ENCODE results near the gene HDAC10.
A peak's percentile ranks its signal among the peaks of the same experiment; 100 is the strongest.

Gene HDAC10

DNA sequence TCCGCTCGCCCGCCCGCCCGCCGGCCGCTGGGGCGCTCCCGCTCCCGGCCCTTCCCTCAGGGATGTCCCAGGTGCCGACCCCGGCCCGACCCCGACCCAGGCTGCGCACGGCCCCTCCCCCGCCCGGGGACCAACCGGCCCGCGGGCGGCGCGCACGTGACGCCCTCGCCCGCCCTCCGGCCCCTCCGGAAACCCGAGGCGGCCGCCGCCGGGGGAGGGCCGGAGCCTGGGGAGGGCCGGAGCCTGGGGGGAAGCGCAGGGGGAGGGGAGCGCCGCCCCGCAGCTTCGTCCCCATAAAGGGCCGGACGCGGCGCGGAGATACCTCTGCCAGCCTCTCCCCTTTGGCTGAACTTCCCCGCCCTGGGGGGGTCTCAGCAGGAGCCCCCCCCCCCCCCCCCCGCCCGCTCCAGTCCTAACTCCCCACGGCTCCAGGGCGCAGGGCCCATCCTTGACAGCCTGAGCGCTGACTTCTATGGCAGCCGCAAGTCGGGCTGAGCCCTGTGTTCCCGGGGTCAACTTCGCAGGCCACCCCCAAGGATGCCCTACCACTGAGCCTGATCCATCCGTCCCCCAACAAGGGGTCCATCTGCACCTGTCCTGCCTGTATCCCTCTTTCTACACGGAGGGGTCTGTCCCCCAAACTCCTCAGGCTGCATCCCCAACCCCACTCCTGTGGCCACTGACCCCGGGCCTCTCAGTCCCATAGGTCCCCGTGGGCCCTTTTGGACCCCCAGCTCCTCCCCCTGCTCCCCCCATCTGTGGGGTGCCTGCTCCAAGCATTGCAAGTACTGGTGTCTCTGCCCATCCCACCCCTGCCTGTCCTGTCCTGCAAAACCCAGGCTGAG, 10.8 kb upstream of the HDAC10 start, which contains the start of gene MAPK12:
Gene MAPK12 (minus strand): TSS at position 69 of the 845 bp plus-strand sequence. CDS start 174 bp downstream, outside the sequence.
- POLR2A ChIA-PET, result interaction anchor here (0.5 kb wide), 1 partner anchor 236 kb away, joined by 3 read pairs; no protein-coding TSS in a partner anchor
- CTCF ChIA-PET, result interaction anchor here (1.1 to 7.9 kb wide), 6 partner anchors 9 to 80 kb away, joined by 3 to 64 read pairs (median 6); partner anchors contain the start of gene HDAC10
- TF ChIP-seq, protein P1, sequence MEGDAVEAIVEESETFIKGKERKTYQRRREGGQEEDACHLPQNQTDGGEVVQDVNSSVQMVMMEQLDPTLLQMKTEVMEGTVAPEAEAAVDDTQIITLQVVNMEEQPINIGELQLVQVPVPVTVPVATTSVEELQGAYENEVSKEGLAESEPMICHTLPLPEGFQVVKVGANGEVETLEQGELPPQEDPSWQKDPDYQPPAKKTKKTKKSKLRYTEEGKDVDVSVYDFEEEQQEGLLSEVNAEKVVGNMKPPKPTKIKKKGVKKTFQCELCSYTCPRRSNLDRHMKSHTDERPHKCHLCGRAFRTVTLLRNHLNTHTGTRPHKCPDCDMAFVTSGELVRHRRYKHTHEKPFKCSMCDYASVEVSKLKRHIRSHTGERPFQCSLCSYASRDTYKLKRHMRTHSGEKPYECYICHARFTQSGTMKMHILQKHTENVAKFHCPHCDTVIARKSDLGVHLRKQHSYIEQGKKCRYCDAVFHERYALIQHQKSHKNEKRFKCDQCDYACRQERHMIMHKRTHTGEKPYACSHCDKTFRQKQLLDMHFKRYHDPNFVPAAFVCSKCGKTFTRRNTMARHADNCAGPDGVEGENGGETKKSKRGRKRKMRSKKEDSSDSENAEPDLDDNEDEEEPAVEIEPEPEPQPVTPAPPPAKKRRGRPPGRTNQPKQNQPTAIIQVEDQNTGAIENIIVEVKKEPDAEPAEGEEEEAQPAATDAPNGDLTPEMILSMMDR (IDR thresholded peaks at IDR 0.05; ENCODE audit: control extremely low read depth, extremely low read depth, low read depth, missing control alignments), result no peak
- peak; percentile 83 for DNase-seq (ENCODE audit: extremely low spot score)

DNA sequence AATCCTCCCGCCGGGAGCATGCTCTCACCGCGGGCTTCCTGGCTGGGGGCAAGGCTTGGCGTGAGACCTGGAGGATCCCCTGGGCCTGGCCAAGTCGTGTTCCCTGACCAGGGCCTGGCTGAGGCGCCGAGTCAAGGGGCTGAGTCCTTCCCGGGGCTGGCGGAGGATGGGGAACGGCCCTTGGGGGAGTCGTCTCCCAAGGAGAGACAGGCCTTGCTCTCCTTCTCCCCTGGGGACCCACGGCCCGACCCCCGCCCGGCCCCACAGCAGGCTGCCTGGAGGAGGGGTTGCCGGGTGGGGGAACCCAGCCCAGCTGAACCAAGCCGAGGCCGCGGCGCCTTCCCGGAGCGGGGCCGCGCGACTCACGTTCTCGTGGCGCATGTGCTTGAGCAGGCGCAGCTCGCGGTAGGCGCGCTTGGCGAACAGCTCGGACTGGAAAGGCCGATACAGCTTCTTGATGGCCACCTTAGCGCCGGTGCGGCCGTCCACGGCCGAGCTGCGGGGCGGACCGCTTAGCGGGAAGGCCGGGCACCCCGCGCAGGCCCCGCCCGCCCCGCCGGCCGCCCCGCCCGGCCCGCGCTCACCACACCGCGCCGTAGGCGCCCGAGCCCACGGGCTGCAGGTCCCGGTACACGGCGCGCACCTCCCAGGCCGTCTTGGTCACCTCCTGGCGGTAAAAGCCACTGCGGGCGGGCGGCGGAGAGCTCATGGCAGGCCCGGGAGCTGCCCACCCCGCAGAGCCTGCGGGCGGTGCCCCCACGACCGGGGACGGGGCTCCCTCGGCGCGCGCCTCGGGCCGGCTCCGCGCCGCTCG, 9.9 kb upstream of the HDAC10 start:
- POLR2A ChIA-PET, result interaction anchor here (0.5 kb wide), 1 partner anchor 237 kb away, joined by 3 read pairs; no protein-coding TSS in a partner anchor
- TF ChIP-seq, protein P1 (IDR thresholded peaks at IDR 0.05; ENCODE audit: control extremely low read depth, extremely low read depth, low read depth, missing control alignments), result no peak
- CTCF ChIA-PET, result interaction anchor here (1.1 to 7.9 kb wide), 6 partner anchors 8 to 81 kb away, joined by 3 to 64 read pairs (median 4); partner anchors contain the start of gene HDAC10
- DNase-seq (ENCODE audit: extremely low spot score), result peak; percentile 73

DNA sequence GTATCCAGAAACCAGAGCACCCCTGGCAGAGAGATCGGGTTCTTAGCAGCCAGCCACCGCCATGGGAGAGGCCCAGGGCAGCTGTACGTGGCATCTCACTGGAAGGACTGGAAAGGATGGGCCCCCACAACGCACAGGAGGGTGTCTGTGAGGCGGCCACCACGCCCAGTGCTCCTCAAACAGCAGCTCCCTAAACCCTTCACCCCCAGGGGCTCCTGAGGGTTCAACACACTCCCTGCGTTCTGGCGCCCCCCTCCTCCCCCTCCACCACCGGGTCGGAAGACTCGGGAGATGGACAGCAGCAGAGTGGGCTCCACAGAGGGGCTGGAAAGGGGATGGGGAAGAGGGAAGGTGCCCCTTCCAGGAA, 9.4 kb upstream of the HDAC10 start:
- ChIA-PET CTCF (interaction anchor here (1.1 to 7.9 kb wide), 5 partner anchors 7 to 82 kb away, joined by 3 to 64 read pairs (median 3); partner anchors contain the start of gene HDAC10), POLR2A (no interaction called here)
- TF ChIP-seq, protein P1 (IDR thresholded peaks at IDR 0.05; ENCODE audit: control extremely low read depth, extremely low read depth, low read depth, missing control alignments), result no peak
- DNase-seq (ENCODE audit: extremely low spot score), result no peak

DNA sequence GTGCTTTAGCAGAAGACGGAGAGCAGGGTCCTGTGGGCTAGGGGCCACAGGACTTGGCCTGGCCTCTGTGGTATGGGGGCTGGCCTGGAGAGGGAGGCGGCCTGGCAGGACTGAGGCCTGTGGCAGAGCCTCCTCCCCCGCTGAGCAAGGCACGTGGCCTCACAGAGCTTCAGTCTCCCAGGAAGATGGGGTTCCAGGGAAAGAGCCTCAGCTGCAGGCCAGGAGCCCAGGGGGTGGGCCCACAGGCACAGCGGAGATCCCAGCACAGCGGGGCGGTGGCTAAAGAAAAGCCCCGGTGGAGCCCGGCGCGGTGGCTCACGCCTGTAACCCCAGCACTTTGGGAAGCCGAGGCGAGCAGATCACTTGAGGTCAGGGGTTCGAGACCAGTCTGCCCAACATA, 8.2 kb upstream of the HDAC10 start:
- CTCF ChIA-PET, result interaction anchor here (0.7 to 1.5 kb wide), 4 partner anchors 17 to 238 kb away, joined by 3 to 4 read pairs (median 3); no protein-coding TSS in a partner anchor
- DNase-seq (ENCODE audit: extremely low spot score), result no peak
- POLR2A ChIA-PET, result no interaction called here
- TF ChIP-seq, protein P1 (IDR thresholded peaks at IDR 0.05; ENCODE audit: control extremely low read depth, extremely low read depth, low read depth, missing control alignments), result no peak

DNA sequence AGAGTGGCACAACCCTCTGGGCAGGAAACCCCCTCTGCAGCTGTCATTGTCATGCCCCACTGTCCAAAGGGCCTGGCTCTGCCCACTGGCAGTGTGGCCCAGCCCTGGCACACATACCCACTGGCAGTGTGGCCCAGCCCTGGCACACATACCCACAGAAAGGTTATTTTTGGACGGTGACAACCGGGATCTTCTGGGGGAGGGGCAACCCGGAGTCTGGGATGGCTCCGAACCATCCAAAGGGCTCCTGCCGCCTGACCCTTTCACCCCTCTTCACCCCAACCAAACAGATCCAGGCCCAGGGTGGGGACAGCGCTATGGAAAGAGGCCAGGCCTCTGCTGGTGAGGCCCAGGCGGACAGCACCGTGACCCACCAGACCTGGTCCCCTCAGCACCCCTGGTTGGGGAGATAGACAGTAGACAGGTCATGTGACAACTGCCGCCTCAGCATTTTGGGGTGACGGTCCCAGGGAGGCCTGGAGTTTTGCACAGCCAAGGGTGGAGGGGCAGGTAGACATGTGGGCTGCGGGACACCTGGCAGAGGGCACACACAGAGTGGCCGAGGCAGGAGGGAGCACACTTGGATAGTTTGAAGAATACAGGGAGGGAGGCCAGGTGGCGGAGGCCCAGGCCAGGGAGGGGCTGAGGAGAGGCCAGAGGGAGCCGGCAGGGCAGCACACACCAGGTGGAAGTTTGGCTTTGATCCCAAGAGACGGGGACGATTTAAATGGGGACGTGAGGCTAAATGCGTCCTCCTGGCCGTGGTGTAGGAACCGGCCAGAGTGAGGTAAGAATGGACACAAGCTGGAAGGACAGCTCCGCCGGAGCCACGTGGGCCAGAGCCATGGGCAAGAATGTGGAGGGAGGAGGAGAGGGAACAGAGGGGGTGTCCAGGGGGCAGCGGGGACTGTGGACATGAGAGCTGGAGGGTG, 7.6 kb upstream of the HDAC10 start:
- POLR2A ChIA-PET, result no interaction called here
- TF ChIP-seq, protein P1 (IDR thresholded peaks at IDR 0.05; ENCODE audit: control extremely low read depth, extremely low read depth, low read depth, missing control alignments), result no peak
- DNase-seq (ENCODE audit: extremely low spot score), result no peak
- CTCF ChIA-PET, result interaction anchor here (0.7 to 1.5 kb wide), 4 partner anchors 18 to 239 kb away, joined by 3 to 4 read pairs (median 3); no protein-coding TSS in a partner anchor

Measured in GM10248 (cell line).